Gastrocnemius medialis (tissue), 4 donors: ENCODE data around the gene AMFR. TPM values are rescaled to one million over a fixed set of nuclear protein-coding genes. Genes with fewer than 3 reads are reported as not detected.
A peak's percentile ranks its signal among the peaks of the same experiment; 100 is the strongest.

ENCODE experiments used
- ATAC-seq, 2 donors: fragments of 150-250 bp; one replicate each; pipeline ENCODE4 v1.9.1; 2016
- DNase-seq, 2 donors: peaks; one replicate each; pipeline ENCODE4 v3.0.0-alpha.2; 2019
- H3K27ac ChIP-seq, 4 donors: fragments of 200-600 bp; sonication (generic); 1 replicate in 1 of 4; 2 replicates in 3 of 4; pipeline ENCODE4 v1.5.1; 2016 to 2018; ENCODE audit warnings: mild to moderate bottlenecking in 2 of 4, moderate library complexity in 1 of 4
- H3K27me3 ChIP-seq, 3 donors: fragments of 200-600 bp; sonication (generic) in 2 of 3; 1 replicate in 1 of 3; 2 replicates in 2 of 3; pipeline versions ENCODE4 v1.5.1 to v1.6.0; 2016 to 2019; ENCODE audit warnings: mild to moderate bottlenecking in 1 of 3, moderate library complexity in 1 of 3
- H3K36me3 ChIP-seq, 2 donors: fragments of 200-600 bp; sonication (generic) in 1 of 2; one replicate each; pipeline ENCODE4 v1.5.1; 2017 to 2018
- H3K4me1 ChIP-seq, 2 donors: fragments of 200-600 bp; sonication (generic) in 1 of 2; one replicate each; pipeline ENCODE4 v1.5.1; 2016 to 2017; ENCODE audit warnings: mild to moderate bottlenecking in 2 of 2
- H3K4me3 ChIP-seq, 4 donors: fragments of 200-600 bp; sonication (generic) in 3 of 4; 1 replicate in 1 of 4; 2 replicates in 3 of 4; pipeline ENCODE4 v1.5.1; 2016 to 2019; ENCODE audit warnings: mild to moderate bottlenecking in 2 of 4
- H3K9me3 ChIP-seq, 3 donors: fragments of 200-600 bp; sonication (generic) in 2 of 3; 1 replicate in 1 of 3; 2 replicates in 2 of 3; pipeline ENCODE4 v1.5.1; 2016 to 2019
- POLR2A ChIP-seq, 2 donors: fragments of 450-650 bp; IDR thresholded peaks; one replicate each; pipeline ENCODE4 v1.6.1; 2017; ENCODE audit warnings: antibody characterized with exemption in 2 of 2, mild to moderate bottlenecking in 2 of 2, moderate library complexity in 2 of 2
- in situ Hi-C, 4 donors: fragments of 200-750 bp; cut with MboI; loops; one replicate each; pipeline versions ENCODE4 v1.15.0 to v1.8.0; 2017; ENCODE audit warnings: low sequenced_read_pairs in 4 of 4
- intact Hi-C: fragments of 100-400 bp; cut with DNase I; formaldehyde crosslinking; loops from one replicate; pipeline ENCODE4 v1.15.1; 2023; ENCODE audit warnings: low total_unique reads
- total RNA-seq, 4 donors: library from RNA; depleted of rRNA; stranded (reverse); fragments of >200 nt; gene quantifications; one replicate each; pipeline versions ENCODE4 v1.1.0 to v1.2.3, GENCODE V29; 2016
- TF ChIP-seq, protein P1 (sequence below), 5 experiments: fragments of 450-650 bp in 3 of 5; fragments of 200-600 bp in 2 of 5; sonication (generic) in 2 of 5; IDR thresholded peaks in 4 of 5; conservative IDR thresholded peaks in 1 of 5; 1 replicate in 4 of 5; 2 replicates in 1 of 5; pipeline ENCODE4 v1.5.1; 2016 to 2019; ENCODE audit warnings: antibody characterized with exemption in 5 of 5, mild to moderate bottlenecking in 3 of 5, moderate library complexity in 3 of 5

AMFR gene
- total RNA-seq, 4 donors from 2014 or later = 349 to 951 (median 571) TPM

DNA sequence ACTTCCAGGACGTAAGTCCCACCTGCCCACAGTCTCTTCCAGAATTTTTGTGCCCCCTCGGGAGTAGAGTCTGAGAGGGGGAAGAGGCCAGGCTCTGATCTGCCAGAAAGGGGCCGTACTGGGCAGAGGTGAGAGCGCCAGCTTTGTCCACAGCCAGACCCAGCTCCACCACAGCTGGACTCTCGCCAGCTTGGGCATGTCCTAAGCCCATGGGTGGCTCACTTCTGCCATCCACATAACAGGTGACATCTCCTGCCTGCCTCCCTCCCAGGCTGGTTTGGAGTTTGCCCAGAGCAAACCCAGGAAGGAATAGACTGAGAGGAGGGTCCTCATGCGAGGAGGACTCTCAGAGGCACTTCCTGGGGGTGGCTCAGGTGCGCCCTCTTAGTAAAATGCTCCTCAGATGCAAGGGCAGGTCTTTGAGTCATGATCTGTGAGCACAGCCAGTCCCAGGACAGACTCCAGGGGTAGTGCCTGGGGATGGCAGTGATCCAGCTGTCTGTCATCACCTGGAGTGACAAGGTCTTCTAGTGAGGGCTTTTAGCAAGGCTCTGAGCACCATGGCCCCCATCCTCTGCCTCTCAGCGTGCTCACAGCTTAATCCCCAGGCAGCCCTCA is 89.2 kb downstream of the AMFR start:
- Histone ChIP-seq H3K4me1 (peaks cover 0 to 14% of the 10 kb centered on the region in 2 donors), H3K36me3 (no peaks in the 10 kb centered on the region), H3K27ac (peak overlapping the region in 3 of 4 donors; percentile 43 to 76 (median 54)), H3K4me3 (no peak overlapping the region), H3K27me3 (no peaks in the 10 kb centered on the region), H3K9me3 (no peaks in the 10 kb centered on the region)
- peak; percentile 72 to 86 for DNase-seq
- ATAC-seq = peak; percentile 83 to 84
- intact Hi-C loops = no loop called here
- TF ChIP-seq, protein P1, sequence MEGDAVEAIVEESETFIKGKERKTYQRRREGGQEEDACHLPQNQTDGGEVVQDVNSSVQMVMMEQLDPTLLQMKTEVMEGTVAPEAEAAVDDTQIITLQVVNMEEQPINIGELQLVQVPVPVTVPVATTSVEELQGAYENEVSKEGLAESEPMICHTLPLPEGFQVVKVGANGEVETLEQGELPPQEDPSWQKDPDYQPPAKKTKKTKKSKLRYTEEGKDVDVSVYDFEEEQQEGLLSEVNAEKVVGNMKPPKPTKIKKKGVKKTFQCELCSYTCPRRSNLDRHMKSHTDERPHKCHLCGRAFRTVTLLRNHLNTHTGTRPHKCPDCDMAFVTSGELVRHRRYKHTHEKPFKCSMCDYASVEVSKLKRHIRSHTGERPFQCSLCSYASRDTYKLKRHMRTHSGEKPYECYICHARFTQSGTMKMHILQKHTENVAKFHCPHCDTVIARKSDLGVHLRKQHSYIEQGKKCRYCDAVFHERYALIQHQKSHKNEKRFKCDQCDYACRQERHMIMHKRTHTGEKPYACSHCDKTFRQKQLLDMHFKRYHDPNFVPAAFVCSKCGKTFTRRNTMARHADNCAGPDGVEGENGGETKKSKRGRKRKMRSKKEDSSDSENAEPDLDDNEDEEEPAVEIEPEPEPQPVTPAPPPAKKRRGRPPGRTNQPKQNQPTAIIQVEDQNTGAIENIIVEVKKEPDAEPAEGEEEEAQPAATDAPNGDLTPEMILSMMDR (IDR thresholded peaks at IDR 0.05 in 4 of 5, conservative IDR thresholded peaks at IDR 0.05 in 1 of 5) = no peak
- no peak for TF ChIP-seq POLR2A (IDR thresholded peaks at IDR 0.05)
- in situ Hi-C loops = no loop called here

DNA sequence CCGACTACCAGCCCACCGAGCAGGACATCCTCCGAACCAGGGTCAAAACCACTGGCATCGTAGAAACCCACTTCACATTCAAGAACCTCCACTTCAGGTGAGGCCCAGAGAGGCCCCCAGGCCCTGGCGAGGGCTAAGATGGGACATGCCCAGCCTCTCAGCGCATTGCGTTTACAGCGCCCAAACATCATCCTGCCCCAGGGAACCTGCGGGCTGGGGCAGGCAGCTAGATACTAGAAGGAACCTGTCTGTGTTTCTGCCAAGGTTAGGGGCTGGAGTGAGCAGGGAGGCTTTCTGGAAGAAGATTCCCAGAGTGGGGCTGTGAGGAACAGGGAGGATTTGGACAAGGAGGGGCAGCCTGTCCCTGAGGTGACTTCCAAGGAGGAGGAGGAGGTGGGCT is 90.6 kb downstream of the AMFR start:
- TF ChIP-seq POLR2A (IDR thresholded peaks at IDR 0.05) = no peak
- TF ChIP-seq, protein P1 (IDR thresholded peaks at IDR 0.05 in 4 of 5, conservative IDR thresholded peaks at IDR 0.05 in 1 of 5) = no peak
- H3K27me3 ChIP-seq = no peaks in the 10 kb centered on the region
- H3K4me3 ChIP-seq = no peak overlapping the region
- peaks cover 0 to 14% of the 10 kb centered on the region in 2 donors for H3K4me1 ChIP-seq
- H3K36me3 ChIP-seq = no peaks in the 10 kb centered on the region
- no peak overlapping the region for H3K27ac ChIP-seq
- DNase-seq (no peak), ATAC-seq (no peak)
- in situ Hi-C loops (no loop called here), intact Hi-C loops (no loop called here)
- no peaks in the 10 kb centered on the region for H3K9me3 ChIP-seq

DNA sequence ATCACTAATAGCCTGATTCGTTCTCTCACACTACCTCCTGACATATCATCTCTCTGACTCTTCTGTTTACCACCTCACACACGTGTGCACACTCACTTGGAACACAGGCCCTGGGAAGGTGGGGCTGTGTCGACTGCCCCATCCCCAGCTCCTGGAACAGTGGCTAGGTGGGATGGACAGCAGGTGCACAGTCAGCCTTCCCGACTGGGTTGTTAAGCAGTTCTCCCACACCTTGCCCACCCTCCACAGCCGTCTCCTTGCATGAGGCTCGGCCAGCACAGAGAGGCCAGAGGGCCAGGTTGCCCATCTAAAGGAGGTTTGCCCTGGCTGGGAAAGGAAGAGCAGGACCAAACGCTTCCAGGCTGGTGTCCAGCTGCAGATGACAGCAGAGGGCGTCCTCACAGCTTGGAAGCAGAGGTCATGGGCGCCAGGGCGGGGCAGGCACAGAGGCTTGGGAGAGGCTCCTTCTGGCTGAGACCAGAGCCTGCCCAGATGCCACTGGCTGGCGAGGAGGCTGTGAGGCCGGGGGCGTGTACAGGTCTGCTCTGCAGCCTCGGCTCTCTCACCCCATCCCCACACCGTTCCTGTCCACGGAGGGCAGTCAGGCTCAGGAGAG is 92.8 kb downstream of the AMFR start:
- Histone ChIP-seq H3K4me1 (peaks cover 0 to 14% of the 10 kb centered on the region in 2 donors), H3K4me3 (no peak overlapping the region), H3K36me3 (no peaks in the 10 kb centered on the region), H3K9me3 (no peaks in the 10 kb centered on the region), H3K27ac (no peak overlapping the region), H3K27me3 (no peaks in the 10 kb centered on the region)
- TF ChIP-seq, protein P1 (IDR thresholded peaks at IDR 0.05 in 4 of 5, conservative IDR thresholded peaks at IDR 0.05 in 1 of 5) = peak in 4 of 5 experiments; percentile 32 to 41 (median 36)
- no peak for TF ChIP-seq POLR2A (IDR thresholded peaks at IDR 0.05)
- DNase-seq (peak; percentile 64 to 80), ATAC-seq (peak; percentile 61 to 73)
- intact Hi-C loops = no loop called here
- in situ Hi-C loops = no loop called here

DNA sequence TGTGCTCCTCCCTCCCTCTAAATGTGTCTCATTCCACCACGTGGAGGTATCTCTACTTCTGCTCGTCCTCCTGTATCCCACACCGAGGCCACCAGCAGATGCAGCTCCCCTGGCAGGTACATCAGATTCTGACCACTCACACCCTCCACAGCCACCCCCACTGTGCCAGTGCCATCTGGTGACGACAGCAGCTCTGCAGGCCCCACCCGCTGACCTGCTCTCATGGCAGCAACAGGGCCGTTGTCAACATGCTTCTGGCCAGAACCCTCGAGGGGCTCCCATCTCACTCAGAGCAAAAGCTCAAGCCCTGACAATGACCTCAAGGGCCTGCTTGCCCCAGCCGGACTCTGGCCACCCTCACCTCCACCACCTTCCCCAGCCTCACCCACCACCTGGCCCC is 93.4 kb downstream of the AMFR start:
- Histone ChIP-seq H3K27me3 (no peaks in the 10 kb centered on the region), H3K27ac (no peak overlapping the region), H3K4me1 (peaks cover 0 to 11% of the 10 kb centered on the region in 2 donors), H3K9me3 (no peaks in the 10 kb centered on the region), H3K36me3 (no peaks in the 10 kb centered on the region), H3K4me3 (no peak overlapping the region)
- no peak for TF ChIP-seq POLR2A (IDR thresholded peaks at IDR 0.05)
- ATAC-seq (no peak), DNase-seq (no peak)
- intact Hi-C loops (no loop called here), in situ Hi-C loops (no loop called here)

DNA sequence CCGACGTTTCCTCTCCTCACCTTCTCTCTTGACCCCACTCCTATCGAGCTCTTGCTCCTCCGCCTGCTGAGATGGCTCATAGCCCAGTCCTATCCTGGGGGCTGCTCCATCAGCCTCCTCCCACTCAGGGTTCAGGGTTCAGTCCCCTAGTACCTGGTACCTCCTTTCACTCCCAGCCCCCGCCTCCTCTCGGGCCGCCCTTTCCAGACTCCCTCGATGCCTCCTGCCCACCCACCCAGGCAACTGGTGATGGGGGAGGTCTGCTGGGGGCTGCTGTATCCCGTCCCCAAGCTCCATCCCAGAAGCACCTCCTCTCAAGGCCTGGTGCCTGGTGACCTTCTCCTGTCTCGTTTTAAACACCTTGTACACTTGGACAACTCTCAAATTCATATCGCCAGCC is 93.9 kb downstream of the AMFR start:
- in situ Hi-C loops (no loop called here), intact Hi-C loops (no loop called here)
- Histone ChIP-seq H3K27me3 (no peaks in the 10 kb centered on the region), H3K4me1 (peaks cover 0 to 6% of the 10 kb centered on the region in 2 donors), H3K36me3 (no peaks in the 10 kb centered on the region), H3K4me3 (no peak overlapping the region), H3K9me3 (no peaks in the 10 kb centered on the region), H3K27ac (no peak overlapping the region)
- DNase-seq (no peak), ATAC-seq (no peak)
- TF ChIP-seq POLR2A (IDR thresholded peaks at IDR 0.05) = no peak
- TF ChIP-seq, protein P1 (IDR thresholded peaks at IDR 0.05 in 4 of 5, conservative IDR thresholded peaks at IDR 0.05 in 1 of 5) = no peak
